ENCODE data around the gene OSBPL3.

The OSBPL3 gene

GRCh38 chr7:24970676-24971075 lies 9.3 kb downstream of the OSBPL3 start:
- H3K9me3 Mint-ChIP-seq: no peaks in the 10 kb centered on the region
- no peak for DNase-seq (ENCODE audit: low spot score in 2 of 2)
- no peak for ATAC-seq
- H3K36me3 Mint-ChIP-seq: peaks cover 7% of the 10 kb centered on the region
- H3K27ac Mint-ChIP-seq: peak overlapping the region; percentile 53
- peaks cover 85% of the 10 kb centered on the region for H3K4me1 Mint-ChIP-seq
- H3K4me3 Mint-ChIP-seq: peak overlapping the region; percentile 44

- ATAC-seq (no peak), DNase-seq (ENCODE audit: low spot score in 2 of 2) (no peak)
- Mint-ChIP-seq H3K27ac (no peak overlapping the region), H3K4me3 (no peak overlapping the region), H3K36me3 (peaks cover 5% of the 10 kb centered on the region), H3K9me3 (no peaks in the 10 kb centered on the region), H3K4me1 (peaks cover 83% of the 10 kb centered on the region)
Measured at GRCh38 chr7:24968165-24968564, 11.8 kb downstream of the OSBPL3 start.

GRCh38 chr7:24967696-24968095 lies 12.3 kb downstream of the OSBPL3 start:
- no peak for ATAC-seq
- Mint-ChIP-seq H3K9me3 (no peaks in the 10 kb centered on the region), H3K4me1 (peaks cover 83% of the 10 kb centered on the region), H3K36me3 (peaks cover 6% of the 10 kb centered on the region), H3K27ac (peak overlapping the region; percentile 27), H3K4me3 (no peak overlapping the region)
- DNase-seq (ENCODE audit: low spot score in 2 of 2): no peak

GRCh38 chr7:24966802-24967201 lies 13.2 kb downstream of the OSBPL3 start:
- H3K36me3 Mint-ChIP-seq: peaks cover 6% of the 10 kb centered on the region
- no peak overlapping the region for H3K4me3 Mint-ChIP-seq
- DNase-seq (ENCODE audit: low spot score in 2 of 2): no peak
- no peaks in the 10 kb centered on the region for H3K9me3 Mint-ChIP-seq
- peaks cover 83% of the 10 kb centered on the region for H3K4me1 Mint-ChIP-seq
- no peak for ATAC-seq
- H3K27ac Mint-ChIP-seq: peak overlapping the region; percentile 27

GRCh38 chr7:24965831-24966708 lies 13.9 kb downstream of the OSBPL3 start:
- Mint-ChIP-seq H3K9me3 (no peaks in the 10 kb centered on the region), H3K27ac (peak overlapping the region; percentile 66), H3K4me3 (peak overlapping the region; percentile 62), H3K36me3 (peaks cover 6% of the 10 kb centered on the region), H3K4me1 (peaks cover 81% of the 10 kb centered on the region)
- DNase-seq (ENCODE audit: low spot score in 2 of 2) (peak in 1 of 2 donors; percentile 68), ATAC-seq (peak; percentile 92)

- H3K36me3 Mint-ChIP-seq: peaks cover 6% of the 10 kb centered on the region
- H3K9me3 Mint-ChIP-seq: no peaks in the 10 kb centered on the region
- no peak for ATAC-seq
- no peak for DNase-seq (ENCODE audit: low spot score in 2 of 2)
- no peak overlapping the region for H3K27ac Mint-ChIP-seq
- no peak overlapping the region for H3K4me3 Mint-ChIP-seq
- peaks cover 80% of the 10 kb centered on the region for H3K4me1 Mint-ChIP-seq
Measured at GRCh38 chr7:24964191-24964590, 15.8 kb downstream of the OSBPL3 start.

GRCh38 chr7:24963218-24963617 lies 16.8 kb downstream of the OSBPL3 start:
- H3K4me1 Mint-ChIP-seq: peaks cover 85% of the 10 kb centered on the region
- H3K9me3 Mint-ChIP-seq: no peaks in the 10 kb centered on the region
- H3K27ac Mint-ChIP-seq: peak overlapping the region; percentile 90
- DNase-seq (ENCODE audit: low spot score in 2 of 2) (peak in 1 of 2 donors; percentile 71), ATAC-seq (peak; percentile 57)
- H3K4me3 Mint-ChIP-seq: peak overlapping the region; percentile 36
- H3K36me3 Mint-ChIP-seq: peaks cover 6% of the 10 kb centered on the region

GRCh38 chr7:24962418-24962962 lies 17.5 kb downstream of the OSBPL3 start:
- DNase-seq (ENCODE audit: low spot score in 2 of 2) (no peak), ATAC-seq (no peak)
- H3K4me1 Mint-ChIP-seq: peaks cover 86% of the 10 kb centered on the region
- H3K9me3 Mint-ChIP-seq: no peaks in the 10 kb centered on the region
- no peak overlapping the region for H3K4me3 Mint-ChIP-seq
- H3K27ac Mint-ChIP-seq: peak overlapping the region; percentile 55
- H3K36me3 Mint-ChIP-seq: peaks cover 6% of the 10 kb centered on the region

GRCh38 chr7:24959735-24960485 lies 20.1 kb downstream of the OSBPL3 start:
- Mint-ChIP-seq H3K4me3 (no peak overlapping the region), H3K36me3 (peaks cover 6% of the 10 kb centered on the region), H3K9me3 (no peaks in the 10 kb centered on the region), H3K27ac (no peak overlapping the region), H3K4me1 (peaks cover 87% of the 10 kb centered on the region)
- ATAC-seq: no peak
- DNase-seq (ENCODE audit: low spot score in 2 of 2): no peak

- DNase-seq (ENCODE audit: low spot score in 2 of 2) (no peak), ATAC-seq (no peak)
- Mint-ChIP-seq H3K27ac (no peak overlapping the region), H3K36me3 (peaks cover 4% of the 10 kb centered on the region), H3K4me1 (peaks cover 84% of the 10 kb centered on the region), H3K9me3 (no peaks in the 10 kb centered on the region), H3K4me3 (no peak overlapping the region)
Measured at GRCh38 chr7:24958399-24958798, 21.6 kb downstream of the OSBPL3 start.

- H3K9me3 Mint-ChIP-seq: no peaks in the 10 kb centered on the region
- no peaks in the 10 kb centered on the region for H3K36me3 Mint-ChIP-seq
- ATAC-seq: no peak
- peaks cover 84% of the 10 kb centered on the region for H3K4me1 Mint-ChIP-seq
- H3K4me3 Mint-ChIP-seq: no peak overlapping the region
- no peak for DNase-seq (ENCODE audit: low spot score in 2 of 2)
- H3K27ac Mint-ChIP-seq: no peak overlapping the region
Measured at GRCh38 chr7:24956021-24956420, 24.0 kb downstream of the OSBPL3 start.

- peaks cover 78% of the 10 kb centered on the region for H3K4me1 Mint-ChIP-seq
Measured at GRCh38 chr7:24955313-24955712, 24.7 kb downstream of the OSBPL3 start.

GRCh38 chr7:24952464-24952863 lies 27.5 kb downstream of the OSBPL3 start:
- no peaks in the 10 kb centered on the region for H3K9me3 Mint-ChIP-seq
- H3K36me3 Mint-ChIP-seq: no peaks in the 10 kb centered on the region
- no peak for DNase-seq (ENCODE audit: low spot score in 2 of 2)
- no peak overlapping the region for H3K4me3 Mint-ChIP-seq
- peaks cover 73% of the 10 kb centered on the region for H3K4me1 Mint-ChIP-seq
- H3K27ac Mint-ChIP-seq: no peak overlapping the region
- ATAC-seq: no peak

More at GRCh38 chr7:24955313-24955712, 24.7 kb downstream of the OSBPL3 start:
- Mint-ChIP-seq H3K36me3 (no peaks in the 10 kb centered on the region), H3K9me3 (no peaks in the 10 kb centered on the region), H3K27ac (no peak overlapping the region), H3K4me3 (no peak overlapping the region)
- ATAC-seq: no peak
- no peak for DNase-seq (ENCODE audit: low spot score in 2 of 2)

GRCh38 chr7:24951441-24951980 lies 28.5 kb downstream of the OSBPL3 start:
- peaks cover 74% of the 10 kb centered on the region for H3K4me1 Mint-ChIP-seq
- DNase-seq (ENCODE audit: low spot score in 2 of 2): no peak
- no peak for ATAC-seq
- no peak overlapping the region for H3K27ac Mint-ChIP-seq
- H3K36me3 Mint-ChIP-seq: no peaks in the 10 kb centered on the region
- H3K9me3 Mint-ChIP-seq: no peaks in the 10 kb centered on the region
- H3K4me3 Mint-ChIP-seq: no peak overlapping the region

GRCh38 chr7:24949884-24950283 lies 30.1 kb downstream of the OSBPL3 start:
- Mint-ChIP-seq H3K9me3 (no peaks in the 10 kb centered on the region), H3K36me3 (no peaks in the 10 kb centered on the region), H3K27ac (peak overlapping the region; percentile 65), H3K4me3 (peak overlapping the region; percentile 36), H3K4me1 (peaks cover 74% of the 10 kb centered on the region)
- no peak for DNase-seq (ENCODE audit: low spot score in 2 of 2)
- no peak for ATAC-seq

Measured in stimulated activated effector memory CD8-positive, alpha-beta T cell treated with anti-CD3 and anti-CD28 coated beads, Interleukin-12 subunit alpha, Interleukin-12 subunit beta, amount 100 ng/mL, for 72 hours (primary cell).